GM23338 (cell line): ENCODE data around the gene SRI. TPM values are rescaled to one million over a fixed set of nuclear protein-coding genes. Genes with fewer than 3 reads are reported as not detected.

Experiments used
- ATAC-seq: fragments of 200-7000 bp; cut with Tn5 transposase; 3 replicates; pipeline ENCODE4 v1.9.1; 2020
- DNase-seq: peaks from one replicate; pipeline ENCODE4 v3.0.0-alpha.2; 2015; ENCODE audit warnings: low spot score
- H2AFZ ChIP-seq: fragments of 200-600 bp; sonication (generic); 2 replicates; pipeline ENCODE4 v1.8.0; 2016; ENCODE audit warnings: antibody characterized with exemption, mild to moderate bottlenecking, moderate library complexity
- H3F3A ChIP-seq: fragments of 200-600 bp; sonication (generic); replicated peaks from 2 replicates; pipeline ENCODE4 v1.8.0; 2017; ENCODE audit warnings: antibody characterized with exemption, mixed run types, low read depth
- H3K27ac ChIP-seq: fragments of 200-600 bp; sonication (generic); 2 replicates; pipeline ENCODE4 v1.6.1; 2016; ENCODE audit warnings: low read depth
- H3K27me3 ChIP-seq: fragments of 200-600 bp; sonication (generic); 2 replicates; pipeline ENCODE4 v1.8.0; 2016; ENCODE audit warnings: mild to moderate bottlenecking, mixed run types, moderate library complexity; ENCODE audit not compliant: insufficient read depth
- H3K36me3 ChIP-seq: fragments of 200-600 bp; sonication (generic); 2 replicates; pipeline ENCODE4 v1.8.0; 2016; ENCODE audit warnings: mild to moderate bottlenecking; ENCODE audit not compliant: insufficient read depth
- H3K4me1 ChIP-seq: fragments of 200-600 bp; sonication (generic); 2 replicates; pipeline ENCODE4 v1.8.0; 2016; ENCODE audit warnings: mild to moderate bottlenecking, moderate library complexity; ENCODE audit not compliant: insufficient read depth
- H3K4me2 ChIP-seq: fragments of 200-600 bp; sonication (generic); 2 replicates; pipeline ENCODE4 v1.7.1; 2017; ENCODE audit warnings: mixed run types
- H3K4me3 ChIP-seq: fragments of 200-600 bp; sonication (generic); 2 replicates; pipeline ENCODE4 v1.6.1; 2016; ENCODE audit warnings: mixed run types
- H3K79me2 ChIP-seq: fragments of 200-600 bp; sonication (generic); replicated peaks from 2 replicates; pipeline ENCODE4 v1.8.0; 2017; ENCODE audit warnings: mild to moderate bottlenecking; ENCODE audit not compliant: insufficient read depth
- H3K9me2 ChIP-seq: fragments of 200-600 bp; sonication (generic); 2 replicates; pipeline ENCODE4 v1.8.0; 2017; ENCODE audit not compliant: insufficient read depth
- H4K20me1 ChIP-seq: fragments of 200-600 bp; sonication (generic); replicated peaks from 2 replicates; pipeline ENCODE4 v1.8.0; 2017; ENCODE audit warnings: mild to moderate bottlenecking; ENCODE audit not compliant: insufficient read depth
- H3K27ac Mint-ChIP-seq: 2 replicates; pipeline ENCODE4 v1.8.0; 2020; ENCODE audit warnings: inconsistent platforms, mild to moderate bottlenecking, moderate library complexity, mixed read lengths
- H3K27me3 Mint-ChIP-seq: 3 replicates; pipeline ENCODE4 v1.8.0; 2022; ENCODE audit warnings: low read depth, mild to moderate bottlenecking, moderate library complexity, mixed read lengths, inconsistent platforms; ENCODE audit not compliant: insufficient read depth, poor library complexity
- H3K36me3 Mint-ChIP-seq: 3 replicates; pipeline ENCODE4 v1.8.0; 2021; ENCODE audit warnings: low read depth, mild to moderate bottlenecking, inconsistent platforms, moderate library complexity, mixed read lengths
- H3K4me1 Mint-ChIP-seq: 3 replicates; pipeline ENCODE4 v1.8.0; 2020; ENCODE audit warnings: mild to moderate bottlenecking, inconsistent platforms, mixed read lengths
- H3K4me3 Mint-ChIP-seq: 3 replicates; pipeline ENCODE4 v1.8.0; 2021; ENCODE audit warnings: moderate library complexity, mild to moderate bottlenecking, inconsistent platforms, mixed read lengths
- H3K9me3 Mint-ChIP-seq: 3 replicates; pipeline ENCODE4 v1.8.0; 2020; ENCODE audit warnings: moderate library complexity, mild to moderate bottlenecking, inconsistent platforms, mixed read lengths
- CREB1 ChIP-seq: fragments of 250-450 bp; sonication (Bioruptor Pico); IDR thresholded peaks from 2 replicates; pipeline ENCODE4 v1.5.0; 2020; ENCODE audit warnings: low read depth, mild to moderate bottlenecking, moderate library complexity
- ETS1 ChIP-seq: IDR thresholded peaks from 2 replicates; pipeline ENCODE4 v1.6.1; 2016; ENCODE audit warnings: antibody characterized with exemption
- EZH2 ChIP-seq: fragments of 200-600 bp; sonication (generic); IDR thresholded peaks from one replicate; pipeline ENCODE4 v1.8.0; 2017; ENCODE audit warnings: antibody characterized with exemption, mild to moderate bottlenecking, low read depth; ENCODE audit not compliant: unreplicated experiment
- EZH2phosphoT487 ChIP-seq: fragments of 200-600 bp; sonication (generic); IDR thresholded peaks from one replicate; pipeline ENCODE4 v1.8.1; 2018; ENCODE audit warnings: antibody characterized with exemption; ENCODE audit not compliant: unreplicated experiment
- NANOG ChIP-seq: IDR thresholded peaks from 2 replicates; pipeline ENCODE4 v1.6.1; 2016; ENCODE audit warnings: antibody characterized with exemption, borderline replicate concordance
- POLR2AphosphoS5 ChIP-seq: IDR thresholded peaks from 2 replicates; pipeline ENCODE4 v1.6.1; 2016; ENCODE audit warnings: antibody characterized with exemption, low read depth
- ZNF462 ChIP-seq: fragments of 250-450 bp; sonication (Bioruptor Pico); IDR thresholded peaks from 2 replicates; pipeline ENCODE4 v1.5.0; 2020; ENCODE audit warnings: mild to moderate bottlenecking, moderate library complexity
- polyA plus RNA-seq: library from polyadenylated mRNA; unstranded; fragments of >200 nt; fragmentation: Nextera tagmentation; extraction: Ambion mirVana; gene quantifications from 2 replicates; pipeline ENCODE4 v1.2.1, GENCODE V29; 2016
- total RNA-seq: library from RNA; depleted of rRNA; stranded (reverse); fragments of >200 nt; shearing (Covaris generic); gene quantifications from 2 replicates; pipeline ENCODE4 v1.2.3, GENCODE V29; 2014

The SRI gene
- total and polyA plus RNA-seq, 2 experiments from 2014 or later: 141 to 321 TPM

- no peak for TF ChIP-seq ZNF462 (CRISPR knock-in tag)
Observed at GRCh38 chr7:88239852-88240251, 20.0 kb upstream of the SRI start (continued).

GRCh38 chr7:88233828-88234227 lies 14.0 kb upstream of the SRI start:
- ATAC-seq (no peak), DNase-seq (no peak)
- Histone ChIP-seq H3K4me3 (no peak overlapping the region), H3K4me2 (no peak overlapping the region), H3K27ac (no peak overlapping the region), H3F3A (no peaks in the 10 kb centered on the region), H3K4me1 (peaks cover 6% of the 10 kb centered on the region; the same call in 1 of the 2 replicates), H4K20me1 (no peaks in the 10 kb centered on the region), H3K27me3 (no peaks in the 10 kb centered on the region), H2AFZ (no peak overlapping the region), H3K9me2 (no peaks in the 10 kb centered on the region), H3K36me3 (no peaks in the 10 kb centered on the region), H3K79me2 (no peaks in the 10 kb centered on the region)
- no peaks in the 10 kb centered on the region for H3K9me3 Mint-ChIP-seq
- no peak overlapping the region for H3K4me3 Mint-ChIP-seq
- no peaks in the 10 kb centered on the region for H3K36me3 Mint-ChIP-seq
- H3K27ac Mint-ChIP-seq: no peak overlapping the region
- no peaks in the 10 kb centered on the region for H3K27me3 Mint-ChIP-seq
- peaks cover 8% of the 10 kb centered on the region; the same call in 2 of the 3 replicates for H3K4me1 Mint-ChIP-seq
- TF ChIP-seq EZH2: no peak
- no peak for TF ChIP-seq CREB1 (CRISPR knock-in tag)
- no peak for TF ChIP-seq NANOG
- TF ChIP-seq ZNF462 (CRISPR knock-in tag): no peak
- no peak for TF ChIP-seq EZH2phosphoT487
- no peak for TF ChIP-seq POLR2AphosphoS5
- no peak for TF ChIP-seq ETS1
